Smooth muscle cell (in vitro differentiated cells): Measurements from ENCODE around the gene RARA. TPM values are rescaled to one million over a fixed set of nuclear protein-coding genes. Genes with fewer than 3 reads are reported as not detected.

Source experiments
- DNase-seq: peaks from one replicate; lab custom pipeline; 2025; ENCODE audit not compliant: unreplicated experiment; lab: John Stamatoyannopoulos, UW
- H2AFZ ChIP-seq: fragments of 200-600 bp; sonication (generic); 2 replicates; pipeline ENCODE4 v1.6.0; 2016; ENCODE audit warnings: antibody characterized with exemption, low read depth, mild to moderate bottlenecking
- H3F3A ChIP-seq: fragments of 200-600 bp; sonication (generic); 2 replicates; pipeline ENCODE4 v1.6.0; 2017; ENCODE audit warnings: antibody characterized with exemption, low read depth
- H3K27ac ChIP-seq: fragments of 200-600 bp; sonication (generic); 2 replicates; pipeline ENCODE4 v1.5.1; 2016; ENCODE audit warnings: low read depth, mild to moderate bottlenecking
- H3K27me3 ChIP-seq: fragments of 200-600 bp; sonication (generic); 2 replicates; pipeline ENCODE4 v1.6.1; 2016; ENCODE audit warnings: low read depth, mild to moderate bottlenecking
- H3K36me3 ChIP-seq: fragments of 200-600 bp; sonication (generic); 2 replicates; pipeline ENCODE4 v1.5.1; 2016; ENCODE audit warnings: low read depth
- H3K4me1 ChIP-seq: fragments of 200-600 bp; sonication (generic); 2 replicates; pipeline ENCODE4 v1.5.1; 2016; ENCODE audit warnings: low read depth
- H3K4me2 ChIP-seq: fragments of 200-600 bp; sonication (generic); 2 replicates; pipeline ENCODE4 v1.6.0; 2016; ENCODE audit warnings: mild to moderate bottlenecking
- H3K4me3 ChIP-seq: fragments of 200-600 bp; sonication (generic); 2 replicates; pipeline ENCODE4 v1.5.1; 2016; ENCODE audit warnings: mild to moderate bottlenecking
- H3K79me2 ChIP-seq: fragments of 200-600 bp; sonication (generic); 2 replicates; pipeline ENCODE4 v1.6.0; 2016; ENCODE audit warnings: low read depth, mild to moderate bottlenecking
- H3K9ac ChIP-seq: fragments of 200-600 bp; sonication (generic); 2 replicates; pipeline ENCODE4 v1.6.0; 2016; ENCODE audit warnings: low read depth
- H3K9me3 ChIP-seq: fragments of 200-600 bp; sonication (generic); replicated peaks from 2 replicates; pipeline ENCODE4 v1.5.1; 2016; ENCODE audit warnings: low read depth
- H4K20me1 ChIP-seq: fragments of 200-600 bp; sonication (generic); 2 replicates; pipeline ENCODE4 v1.6.0; 2016; ENCODE audit warnings: low read depth
- WGBS: methylation state at CpG from one replicate; pipeline ENCODE4 v1.1.7; 2016; ENCODE audit warnings: low lambda C conversion rate; 5-methylcytosine and 5-hydroxymethylcytosine counted together
- polyA plus RNA-seq: library from polyadenylated mRNA; unstranded; fragments of >200 nt; fragmentation: Nextera tagmentation; extraction: Ambion mirVana; gene quantifications from 2 replicates; pipeline ENCODE4 v1.2.1, GENCODE V29; 2016
- total RNA-seq: library from RNA; depleted of rRNA; stranded (reverse); fragments of >200 nt; gene quantifications from 2 replicates; pipeline ENCODE4 v1.2.3, GENCODE V29; 2014
- TF ChIP-seq, protein P1 (sequence below): fragments of 200-600 bp; sonication (generic); IDR thresholded peaks from 2 replicates; pipeline ENCODE4 v1.5.1; 2017; ENCODE audit warnings: borderline replicate concordance, mild to moderate bottlenecking, antibody characterized with exemption; ENCODE audit not compliant: insufficient read depth, poor library complexity, severe bottlenecking

The RARA gene
- total and polyA plus RNA-seq, 2 experiments from 2014 or later, result 22.1 to 22.5 TPM

DNA sequence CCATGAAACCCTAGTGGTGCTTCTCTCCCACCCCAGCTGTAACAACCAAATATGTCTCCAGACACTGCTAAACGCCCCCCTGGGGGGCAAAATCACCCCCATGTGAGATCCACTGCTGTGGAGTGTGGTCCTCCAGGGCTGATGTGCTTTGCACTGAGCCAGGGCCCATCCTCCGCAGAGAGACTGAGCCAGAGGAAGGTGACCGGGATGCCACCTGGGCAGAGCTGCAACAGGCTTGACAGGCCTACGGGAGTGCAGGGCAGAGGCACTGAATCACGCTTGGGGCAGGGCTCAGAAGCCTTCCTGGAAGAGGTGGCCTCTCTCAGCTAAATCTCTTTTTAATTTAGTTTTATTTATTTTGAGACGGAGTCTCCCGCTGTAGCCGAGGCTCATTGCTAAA is 51.1 kb downstream of the RARA start:
- H3K27ac ChIP-seq, result no peak overlapping the region
- H3F3A ChIP-seq, result no peaks in the 10 kb centered on the region
- H3K79me2 ChIP-seq, result no peaks in the 10 kb centered on the region
- WGBS, result 88% methylated on average over 8 of the region's 8 CpGs
- no peak overlapping the region for H3K4me2 ChIP-seq
- TF ChIP-seq, protein P1, sequence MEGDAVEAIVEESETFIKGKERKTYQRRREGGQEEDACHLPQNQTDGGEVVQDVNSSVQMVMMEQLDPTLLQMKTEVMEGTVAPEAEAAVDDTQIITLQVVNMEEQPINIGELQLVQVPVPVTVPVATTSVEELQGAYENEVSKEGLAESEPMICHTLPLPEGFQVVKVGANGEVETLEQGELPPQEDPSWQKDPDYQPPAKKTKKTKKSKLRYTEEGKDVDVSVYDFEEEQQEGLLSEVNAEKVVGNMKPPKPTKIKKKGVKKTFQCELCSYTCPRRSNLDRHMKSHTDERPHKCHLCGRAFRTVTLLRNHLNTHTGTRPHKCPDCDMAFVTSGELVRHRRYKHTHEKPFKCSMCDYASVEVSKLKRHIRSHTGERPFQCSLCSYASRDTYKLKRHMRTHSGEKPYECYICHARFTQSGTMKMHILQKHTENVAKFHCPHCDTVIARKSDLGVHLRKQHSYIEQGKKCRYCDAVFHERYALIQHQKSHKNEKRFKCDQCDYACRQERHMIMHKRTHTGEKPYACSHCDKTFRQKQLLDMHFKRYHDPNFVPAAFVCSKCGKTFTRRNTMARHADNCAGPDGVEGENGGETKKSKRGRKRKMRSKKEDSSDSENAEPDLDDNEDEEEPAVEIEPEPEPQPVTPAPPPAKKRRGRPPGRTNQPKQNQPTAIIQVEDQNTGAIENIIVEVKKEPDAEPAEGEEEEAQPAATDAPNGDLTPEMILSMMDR, result no peak
- no peaks in the 10 kb centered on the region for H3K36me3 ChIP-seq
- H3K9ac ChIP-seq, result no peak overlapping the region
- no peak overlapping the region for H3K4me3 ChIP-seq
- H3K27me3 ChIP-seq, result peaks cover 15% of the 10 kb centered on the region
- H2AFZ ChIP-seq, result no peak overlapping the region
- DNase-seq, result no peak
- H4K20me1 ChIP-seq, result no peaks in the 10 kb centered on the region
- H3K9me3 ChIP-seq, result no peaks in the 10 kb centered on the region
- H3K4me1 ChIP-seq, result peaks cover 4% of the 10 kb centered on the region

DNA sequence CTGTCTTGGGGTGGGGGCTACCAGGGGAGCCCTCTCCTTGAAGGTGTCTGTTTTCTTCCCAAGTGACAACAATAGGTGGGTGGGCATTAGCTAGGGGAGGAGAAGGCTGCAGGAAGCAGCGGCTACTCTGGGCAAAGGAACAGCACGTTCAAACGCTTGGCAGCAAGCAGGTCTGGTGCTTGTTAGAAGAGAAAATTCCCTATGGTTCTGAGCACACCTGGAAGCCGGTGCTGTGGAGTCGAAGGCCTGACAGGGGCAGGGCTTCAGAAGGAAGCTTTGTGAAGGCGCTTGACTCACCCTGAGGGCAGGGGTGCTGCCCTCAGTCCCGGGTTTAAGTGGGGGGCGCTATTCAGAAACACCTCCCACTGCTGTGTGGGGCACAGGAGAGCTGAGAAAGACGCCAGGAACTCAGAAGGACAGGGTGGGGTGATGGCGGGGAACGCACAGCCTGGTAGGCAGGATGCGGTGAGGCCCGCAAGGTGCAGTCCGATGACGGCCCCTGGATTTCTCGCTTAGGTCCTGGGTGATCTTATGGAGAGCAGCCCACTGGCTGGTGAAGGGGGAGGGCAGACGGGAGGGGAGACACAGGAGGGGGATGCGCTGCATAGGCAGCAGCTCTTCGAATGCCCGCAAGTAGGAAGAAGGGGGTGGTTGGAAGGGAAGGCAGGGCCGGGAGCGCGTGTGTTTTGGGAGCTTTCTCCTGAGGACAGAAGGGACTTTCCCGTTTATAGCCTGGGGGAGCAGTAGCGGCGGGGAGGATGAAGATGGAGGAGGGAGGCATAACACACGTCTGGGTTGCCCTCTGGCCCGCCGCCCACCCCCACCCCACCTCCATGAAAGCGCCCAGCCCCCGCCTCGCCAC is 52.3 kb downstream of the RARA start:
- Histone ChIP-seq H3K36me3 (no peaks in the 10 kb centered on the region), H4K20me1 (no peaks in the 10 kb centered on the region), H3K4me2 (no peak overlapping the region), H3K9me3 (no peaks in the 10 kb centered on the region), H3K27me3 (peaks cover 15% of the 10 kb centered on the region), H3K9ac (no peak overlapping the region), H3K4me1 (peaks cover 4% of the 10 kb centered on the region), H3K79me2 (no peaks in the 10 kb centered on the region), H3K27ac (no peak overlapping the region), H3K4me3 (no peak overlapping the region), H3F3A (no peaks in the 10 kb centered on the region), H2AFZ (no peak overlapping the region)
- DNase-seq, result no peak
- 71% methylated on average over 26 of the region's 32 CpGs for WGBS
- TF ChIP-seq, protein P1, result no peak

DNA sequence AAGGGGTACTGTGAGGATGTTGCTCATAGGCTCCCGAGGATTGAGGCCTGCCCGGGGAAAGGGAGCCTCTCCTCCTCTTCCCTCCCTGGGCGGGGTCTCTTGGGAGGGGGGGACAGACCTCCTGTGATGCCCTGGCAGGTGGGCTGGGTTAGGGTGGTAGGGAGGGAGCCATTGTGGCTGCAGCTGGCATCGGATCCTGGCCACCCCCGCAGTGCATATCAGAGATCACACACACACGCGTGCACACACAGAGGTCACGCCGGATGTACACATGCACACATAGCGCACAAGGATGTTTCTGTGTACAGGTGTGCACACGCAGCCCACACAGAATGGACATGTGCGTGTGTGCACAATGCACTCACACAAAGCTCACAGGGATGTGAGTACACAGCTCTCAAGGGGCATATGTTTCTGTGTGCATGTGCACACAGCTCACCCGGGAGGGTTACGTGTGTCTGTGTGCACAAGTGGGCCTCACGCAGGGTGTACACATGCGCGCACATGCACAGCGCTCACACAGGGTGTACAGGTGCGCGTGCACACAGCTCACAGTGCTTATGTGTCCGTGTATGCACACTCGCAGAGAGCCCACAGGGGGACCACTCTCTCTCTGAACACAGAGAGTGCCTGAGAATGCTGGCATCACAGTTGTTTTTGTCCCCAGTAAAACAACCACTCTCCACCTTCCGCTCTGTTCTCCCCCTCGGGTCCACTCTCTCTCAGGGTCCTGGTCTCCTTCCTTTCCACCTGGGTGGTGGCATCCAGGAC is 53.1 kb downstream of the RARA start:
- Histone ChIP-seq H3K4me2 (peak overlapping the region; percentile 94), H3K4me1 (peaks cover 4% of the 10 kb centered on the region), H4K20me1 (no peaks in the 10 kb centered on the region), H3K9me3 (no peaks in the 10 kb centered on the region), H3K4me3 (peak overlapping the region; percentile 56), H3K9ac (no peak overlapping the region), H3K36me3 (no peaks in the 10 kb centered on the region), H3K27me3 (peaks cover 15% of the 10 kb centered on the region), H2AFZ (peak overlapping the region; percentile 72), H3K27ac (no peak overlapping the region), H3K79me2 (no peaks in the 10 kb centered on the region), H3F3A (no peaks in the 10 kb centered on the region)
- 82% methylated on average over 22 of the region's 24 CpGs for WGBS
- no peak for DNase-seq
- TF ChIP-seq, protein P1, result no peak
